Heart right ventricle (tissue), 16 donors: Measurements from ENCODE around the gene HOXD1. TPM values are rescaled to one million over a fixed set of nuclear protein-coding genes. Genes with fewer than 3 reads are reported as not detected.
A peak's percentile ranks its signal among the peaks of the same experiment; 100 is the strongest.

Experiments used
- ATAC-seq, 8 donors: fragments of 200-7000 bp; cut with Tn5 transposase; one replicate each; pipeline ENCODE4 v1.9.1; 2020; ENCODE audit warnings: mild to moderate bottlenecking in 8 of 8, moderate library complexity in 8 of 8, moderate number of reproducible peaks in 1 of 8
- DNase-seq, 2 donors: peaks; one replicate each; pipeline ENCODE4 v3.0.0-alpha.2; 2020
- H3K27ac ChIP-seq, 10 donors: fragments of 200-600 bp; sonication (generic) in 2 of 10; one replicate each; pipeline versions ENCODE4 v1.5.0 to v1.8.0; 2020 to 2022; ENCODE audit warnings: mild to moderate bottlenecking in 3 of 10
- H3K27me3 ChIP-seq, 7 donors: fragments of 200-600 bp; one replicate each; pipeline ENCODE4 v1.8.0; 2021 to 2022; ENCODE audit warnings: mild to moderate bottlenecking in 2 of 7
- H3K36me3 ChIP-seq, 9 donors: fragments of 200-600 bp; sonication (generic) in 1 of 9; one replicate each; pipeline versions ENCODE4 v1.5.0 to v1.8.0; 2020 to 2022; ENCODE audit warnings: mild to moderate bottlenecking in 2 of 9
- H3K4me1 ChIP-seq, 9 donors: fragments of 200-600 bp; sonication (generic) in 1 of 9; one replicate each; pipeline versions ENCODE4 v1.5.0 to v1.8.0; 2020 to 2022; ENCODE audit warnings: mild to moderate bottlenecking in 4 of 9
- H3K4me3 ChIP-seq, 10 donors: fragments of 200-600 bp; sonication (generic) in 2 of 10; one replicate each; pipeline versions ENCODE4 v1.5.0 to v1.8.0; 2020 to 2022; ENCODE audit warnings: mild to moderate bottlenecking in 7 of 10, moderate library complexity in 2 of 10
- H3K9me3 ChIP-seq, 11 donors: fragments of 200-600 bp in 10 of 11; sonication (generic) in 2 of 11; one replicate each; pipeline versions ENCODE4 v1.5.0 to v1.8.0; 2013 to 2022; ENCODE audit warnings: mild to moderate bottlenecking in 2 of 11, control low read depth in 1 of 11, moderate library complexity in 1 of 11
- WGBS, 2 donors: extraction: QIAGEN DNeasy Blood & Tissue Kit; methylation state at CpG; one replicate each; pipeline ENCODE4 v1.1.7; 2013; ENCODE audit warnings: inconsistent platforms in 1 of 2; 5-methylcytosine and 5-hydroxymethylcytosine counted together
- intact Hi-C, 10 donors: fragments of 100-400 bp; cut with DNase I; formaldehyde crosslinking; loops; one replicate each; pipeline versions ENCODE4 v1.11.1 to v1.14.2; 2022
- polyA plus RNA-seq, 2 donors: library from polyadenylated mRNA; stranded (reverse); fragments of 200-250 nt; gene quantifications; one replicate each; pipeline ENCODE4 v1.2.3, GENCODE V29; 2013
- total RNA-seq, 10 donors: library from RNA; stranded (reverse); fragmentation: NEBNext Ultra II Directional in 3 of 10; extraction: Animal tissue kit (Norgen Biotek cat#: 25700) in 3 of 10; gene quantifications; one replicate each; pipeline versions ENCODE4 v1.2.1 to v1.2.4, GENCODE V29; 2021 to 2023
- TF ChIP-seq, protein P1 (sequence below), 9 donors: fragments of 200-600 bp; sonication (generic) in 2 of 9; IDR thresholded peaks; one replicate each; pipeline versions ENCODE4 v1.5.0 to v1.8.0; 2021 to 2022; ENCODE audit warnings: antibody characterized with exemption in 9 of 9, mild to moderate bottlenecking in 5 of 9, moderate library complexity in 1 of 9
- donor health status: Arrhythmogenic right ventricular cardiomyopathy.
- donor health status: ischemic (EF 13 %, LVEDD 7.1; RV severe dilation, severe dysfunction).
- donor health status: healthy with polysubstance abuse.
- donor health status: DM: no; HTN: yes; CAD: no.
- donor health status: DM: no; HTN: no; CAD: no.
- donor health status: ischemic (EF 25% LVEDD 6.9; RV normal size, moderate dysfunction).
- donor health status: ischemic (EF 25% LVEDD 5.7; RV mildly dilated, moderate dysfunction).
- donor health status: healthy.
- donor health status: DM: yes; HTN: yes; CAD: no.
- donor health status: Ischemic cardiomyopathy.
- donor health status: ischemic (EF 35%, LVEDD 5.7; RV mildly dilated, moderate dysfunction).
- donor health status: nonischemic (EF 11% LVEDD 7.7; RV severe dilation, severe dysfunction).
- donor health status: DM: yes; HTN: yes; CAD: no.
- donor health status: PGD.
- donor health status: ischemic (EF 29% LVEDD 5.4; RV normal size, mild dysfunction).
- donor health status: nonischemic (EF 23%, LVEDD 6.1; RV moderate dilation, normal function).

Gene HOXD1
- total and polyA plus RNA-seq, 12 donors, result 0.03 to 0.23 (median 0.17) TPM; not detected in 8

DNA sequence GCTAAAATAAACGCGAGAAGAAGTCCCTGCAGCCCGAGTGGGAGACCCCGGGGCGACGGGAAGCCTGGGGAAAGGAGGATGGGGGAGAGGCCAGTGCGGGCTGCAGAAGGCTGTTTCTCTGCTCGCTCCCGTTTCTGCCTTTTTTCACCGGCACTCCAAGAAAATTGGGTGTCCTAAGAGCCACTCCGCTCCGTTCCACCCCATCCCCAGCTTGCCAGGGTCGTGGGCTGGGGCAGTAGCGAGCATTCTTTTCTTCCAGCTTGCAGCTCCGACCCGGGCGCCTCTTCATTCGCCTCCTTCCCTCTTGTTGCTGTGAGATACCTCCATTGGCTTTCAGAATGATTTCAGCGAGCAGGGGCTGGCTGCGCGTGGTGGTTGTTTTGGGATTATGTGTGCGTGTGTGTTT lies 30.3 kb upstream of the HOXD1 start:
- no peak overlapping the region for H3K27ac ChIP-seq
- no peaks in the 10 kb centered on the region for H3K36me3 ChIP-seq
- intact Hi-C loops, result no loop called here
- H3K27me3 ChIP-seq, result peaks cover 56 to 100% (median 100%) of the 10 kb centered on the region in 7 donors
- peaks cover 7 to 47% (median 21%) of the 10 kb centered on the region in 9 donors for H3K4me1 ChIP-seq
- DNase-seq, result no peak
- H3K9me3 ChIP-seq, result no peaks in the 10 kb centered on the region
- TF ChIP-seq, protein P1, sequence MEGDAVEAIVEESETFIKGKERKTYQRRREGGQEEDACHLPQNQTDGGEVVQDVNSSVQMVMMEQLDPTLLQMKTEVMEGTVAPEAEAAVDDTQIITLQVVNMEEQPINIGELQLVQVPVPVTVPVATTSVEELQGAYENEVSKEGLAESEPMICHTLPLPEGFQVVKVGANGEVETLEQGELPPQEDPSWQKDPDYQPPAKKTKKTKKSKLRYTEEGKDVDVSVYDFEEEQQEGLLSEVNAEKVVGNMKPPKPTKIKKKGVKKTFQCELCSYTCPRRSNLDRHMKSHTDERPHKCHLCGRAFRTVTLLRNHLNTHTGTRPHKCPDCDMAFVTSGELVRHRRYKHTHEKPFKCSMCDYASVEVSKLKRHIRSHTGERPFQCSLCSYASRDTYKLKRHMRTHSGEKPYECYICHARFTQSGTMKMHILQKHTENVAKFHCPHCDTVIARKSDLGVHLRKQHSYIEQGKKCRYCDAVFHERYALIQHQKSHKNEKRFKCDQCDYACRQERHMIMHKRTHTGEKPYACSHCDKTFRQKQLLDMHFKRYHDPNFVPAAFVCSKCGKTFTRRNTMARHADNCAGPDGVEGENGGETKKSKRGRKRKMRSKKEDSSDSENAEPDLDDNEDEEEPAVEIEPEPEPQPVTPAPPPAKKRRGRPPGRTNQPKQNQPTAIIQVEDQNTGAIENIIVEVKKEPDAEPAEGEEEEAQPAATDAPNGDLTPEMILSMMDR (IDR thresholded peaks at IDR 0.05), result no peak
- no peak for ATAC-seq
- 6 to 19% methylated on average over 22 of the region's 22 CpGs for WGBS, 2 donors
- H3K4me3 ChIP-seq, result peak overlapping the region in 2 of 10 donors; percentile 13 to 39

DNA sequence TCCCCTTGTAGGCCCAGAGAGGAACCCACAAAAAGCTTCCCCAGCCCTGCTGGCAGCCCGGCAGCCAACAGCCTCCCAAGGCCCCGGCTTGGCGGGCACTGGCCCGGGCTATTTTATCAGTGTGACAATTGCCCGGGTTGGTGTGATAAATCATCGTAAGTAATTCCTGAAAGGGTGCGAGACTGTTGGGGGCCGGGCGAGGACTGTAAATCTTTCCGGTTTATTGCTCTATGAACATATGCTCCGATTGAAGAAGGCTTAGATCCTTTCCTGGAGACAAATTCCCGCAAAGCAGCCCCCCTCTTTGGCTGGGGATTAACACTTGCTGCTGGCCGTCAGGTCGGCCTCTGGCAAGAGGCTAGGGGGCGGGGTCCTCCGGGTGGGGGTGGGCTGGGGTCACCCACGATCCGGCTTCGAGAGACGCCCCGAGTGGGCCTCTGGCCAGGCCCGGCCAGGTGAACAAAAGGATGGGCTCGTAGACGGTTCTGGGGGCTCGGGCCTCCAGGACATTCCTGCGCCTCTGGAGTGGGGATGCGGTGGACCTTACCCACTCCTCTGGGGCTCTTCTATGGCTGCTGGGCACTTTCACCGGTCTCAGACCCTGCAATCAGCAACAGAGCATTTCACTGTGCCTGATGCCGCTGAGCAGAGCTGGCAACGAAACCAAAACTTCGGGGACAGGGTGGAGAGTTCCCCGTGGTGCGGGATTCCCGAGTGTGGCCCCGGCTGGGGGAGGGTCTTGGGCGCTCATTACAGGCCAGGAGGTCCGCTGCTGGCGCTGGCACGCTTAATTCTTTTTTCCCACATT lies 29.4 kb upstream of the HOXD1 start:
- H3K9me3 ChIP-seq, result no peaks in the 10 kb centered on the region
- peaks cover 61 to 100% (median 100%) of the 10 kb centered on the region in 7 donors for H3K27me3 ChIP-seq
- H3K36me3 ChIP-seq, result no peaks in the 10 kb centered on the region
- 9 to 22% methylated on average over 37 to 39 of the region's 39 CpGs for WGBS, 2 donors
- no peak for DNase-seq
- TF ChIP-seq, protein P1 (IDR thresholded peaks at IDR 0.05), result no peak
- intact Hi-C loops, result no loop called here
- peak overlapping the region in 3 of 10 donors; percentile 13 to 37 (median 22) for H3K4me3 ChIP-seq
- peak overlapping the region in 1 of 10 donors; percentile 15 for H3K27ac ChIP-seq
- ATAC-seq, result no peak
- peaks cover 7 to 47% (median 21%) of the 10 kb centered on the region in 9 donors for H3K4me1 ChIP-seq

- ATAC-seq, result peak in 2 of 8 donors; percentile 30 to 53
- intact Hi-C loops, result no loop called here
- DNase-seq, result no peak
- Histone ChIP-seq H3K27ac (peak overlapping the region in 1 of 10 donors; percentile 15), H3K27me3 (peaks cover 68 to 100% (median 100%) of the 10 kb centered on the region in 7 donors), H3K9me3 (no peaks in the 10 kb centered on the region), H3K4me1 (peaks cover 7 to 47% (median 24%) of the 10 kb centered on the region in 9 donors), H3K36me3 (no peaks in the 10 kb centered on the region), H3K4me3 (peak overlapping the region in 5 of 10 donors; percentile 5 to 37 (median 20))
- TF ChIP-seq, protein P1 (IDR thresholded peaks at IDR 0.05), result no peak
- WGBS, 2 donors, result 4 to 9% methylated on average over 44 of the region's 44 CpGs
These were observed 28.7 kb upstream of the HOXD1 start for GRCh38 chr2:176159663-176160250.

- TF ChIP-seq, protein P1 (IDR thresholded peaks at IDR 0.05), result no peak
- Histone ChIP-seq H3K27me3 (peaks cover 75 to 100% (median 100%) of the 10 kb centered on the region in 7 donors), H3K4me3 (peak overlapping the region in 5 of 10 donors; percentile 5 to 37 (median 21)), H3K36me3 (no peaks in the 10 kb centered on the region), H3K4me1 (peaks cover 7 to 54% (median 29%) of the 10 kb centered on the region in 9 donors), H3K27ac (peak overlapping the region in 1 of 10 donors; percentile 15), H3K9me3 (no peaks in the 10 kb centered on the region)
- WGBS, 2 donors, result 2 to 9% methylated on average over 50 of the region's 50 CpGs
- ATAC-seq, result peak in 1 of 8 donors; percentile 40
- intact Hi-C loops, result no loop called here
- no peak for DNase-seq
These were observed 28.1 kb upstream of the HOXD1 start for GRCh38 chr2:176160251-176160985.
